HG03469 (cell line): ENCODE results near the gene PRKCE.
A peak's percentile ranks its signal among the peaks of the same experiment; 100 is the strongest.
"Not testable (repeated sequence)": the region's sequence is repeated elsewhere in the genome, so short reads cannot be mapped to it uniquely, and the experiment has no call there.

Source experiments
- ATAC-seq: cut with Tn5 transposase; IDR thresholded peaks from one replicate; pipeline ENCODE4 v1.9.1; 2021; ENCODE audit warnings: mild to moderate bottlenecking, moderate library complexity, moderate number of reproducible peaks; ENCODE audit not compliant: unreplicated experiment

Gene PRKCE

DNA sequence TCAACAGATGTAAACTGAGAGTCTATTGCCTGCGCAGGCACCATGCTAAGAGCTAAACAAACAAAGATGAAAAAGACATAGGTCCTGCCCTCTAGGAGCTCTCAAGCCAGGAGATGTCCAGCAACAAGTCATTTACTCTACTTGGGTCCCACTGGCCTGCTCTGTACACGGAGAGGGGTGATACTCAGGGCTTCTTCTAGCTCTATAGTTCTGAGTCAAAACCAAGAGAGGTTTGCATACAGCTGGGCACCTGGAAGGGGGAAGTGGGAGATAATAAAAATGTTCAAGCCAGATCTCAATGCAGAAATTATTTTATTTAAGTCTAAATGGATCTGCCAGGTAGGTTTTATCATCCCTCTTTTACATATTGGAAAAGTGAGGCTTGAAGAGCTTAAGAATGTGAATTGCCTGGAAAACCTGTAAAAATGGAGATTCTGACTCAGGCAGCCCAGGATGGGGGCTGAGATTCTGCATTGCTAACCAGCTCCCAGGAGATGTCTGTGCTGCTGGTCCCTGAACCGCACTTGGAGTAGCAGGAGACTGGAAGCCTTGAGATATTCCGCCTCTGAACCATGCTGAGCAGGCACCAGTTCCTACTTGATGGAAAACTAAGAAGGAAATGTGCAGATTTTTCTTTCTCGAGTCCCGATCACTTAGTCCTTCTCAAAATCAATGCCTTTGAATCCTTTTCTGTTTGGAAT is 201.1 kb downstream of the PRKCE start:
- peak; percentile 46 for ATAC-seq

DNA sequence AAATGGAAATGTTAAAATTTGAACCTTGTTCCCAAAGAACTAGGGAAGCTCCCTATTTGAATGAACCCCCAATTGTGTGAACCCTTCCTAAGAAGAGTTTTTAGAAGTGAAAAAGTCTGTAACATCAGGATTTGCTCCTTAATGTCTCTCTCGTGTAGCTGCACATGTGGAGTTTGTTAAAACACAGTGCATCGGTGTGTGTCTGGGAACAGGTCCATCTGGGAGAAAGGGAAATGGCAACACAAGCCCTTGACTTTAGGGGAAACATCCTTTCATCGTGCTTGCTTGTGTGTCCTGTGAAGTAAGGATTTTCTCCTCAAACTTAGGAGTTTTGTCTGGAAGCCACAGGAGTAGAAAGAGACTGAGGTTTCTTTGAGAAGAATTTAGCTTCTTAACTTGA is 203.9 kb downstream of the PRKCE start:
- no peak for ATAC-seq

- no peak for ATAC-seq
Observed at GRCh38 chr2:45856391-45857274, 205.2 kb downstream of the PRKCE start.

- ATAC-seq, result no peak
Observed at GRCh38 chr2:45857275-45857609, 205.8 kb downstream of the PRKCE start.

GRCh38 chr2:45857867-45858520 is 206.5 kb downstream of the PRKCE start:
- no peak for ATAC-seq

DNA sequence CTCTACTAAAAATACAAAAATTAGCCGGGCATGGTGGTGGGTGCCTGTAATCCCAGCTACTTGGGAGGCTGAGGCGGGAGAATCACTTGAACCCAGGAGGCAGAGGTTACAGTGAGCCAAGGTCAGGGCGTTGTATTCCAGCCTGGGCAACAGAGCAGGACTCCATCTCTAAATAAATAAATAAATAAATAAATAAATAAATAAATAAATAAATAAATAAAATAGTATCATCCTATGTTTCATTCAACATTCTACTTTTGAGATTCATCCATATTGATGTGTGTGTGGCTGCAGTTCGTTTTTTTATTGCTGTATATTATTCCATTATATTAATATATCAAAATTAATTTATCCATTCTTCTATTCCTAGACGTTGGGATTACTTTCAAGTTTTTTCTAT is 207.4 kb downstream of the PRKCE start:
- not testable (repeated sequence) for ATAC-seq

- no peak for ATAC-seq
Observed at GRCh38 chr2:45859682-45860081, 208.2 kb downstream of the PRKCE start.

GRCh38 chr2:45860136-45861121 is 209.0 kb downstream of the PRKCE start:
- ATAC-seq, result no peak

GRCh38 chr2:45862843-45863242 is 211.4 kb downstream of the PRKCE start:
- ATAC-seq, result no peak

- ATAC-seq, result no peak
Observed at GRCh38 chr2:45864121-45864520, 212.6 kb downstream of the PRKCE start.

- no peak for ATAC-seq
Observed at GRCh38 chr2:45867349-45867748, 215.9 kb downstream of the PRKCE start.

- ATAC-seq, result no peak
Observed at GRCh38 chr2:45867800-45868199, 216.3 kb downstream of the PRKCE start.

DNA sequence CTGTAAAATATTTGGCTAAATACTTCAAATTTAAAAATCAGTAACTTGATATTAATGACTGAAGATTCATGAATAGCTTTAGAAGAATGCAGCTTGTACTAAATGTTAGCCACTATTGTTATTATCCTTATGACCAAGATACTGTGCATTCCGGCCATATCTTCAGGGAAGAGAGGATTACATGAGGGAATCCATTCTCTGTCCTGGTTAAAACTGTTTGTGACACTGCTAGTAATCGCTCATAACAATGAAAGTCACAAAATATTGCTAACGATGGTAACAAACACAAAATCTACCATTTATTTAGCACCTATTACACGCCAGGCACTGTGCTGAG is 217.7 kb downstream of the PRKCE start:
- ATAC-seq, result no peak

DNA sequence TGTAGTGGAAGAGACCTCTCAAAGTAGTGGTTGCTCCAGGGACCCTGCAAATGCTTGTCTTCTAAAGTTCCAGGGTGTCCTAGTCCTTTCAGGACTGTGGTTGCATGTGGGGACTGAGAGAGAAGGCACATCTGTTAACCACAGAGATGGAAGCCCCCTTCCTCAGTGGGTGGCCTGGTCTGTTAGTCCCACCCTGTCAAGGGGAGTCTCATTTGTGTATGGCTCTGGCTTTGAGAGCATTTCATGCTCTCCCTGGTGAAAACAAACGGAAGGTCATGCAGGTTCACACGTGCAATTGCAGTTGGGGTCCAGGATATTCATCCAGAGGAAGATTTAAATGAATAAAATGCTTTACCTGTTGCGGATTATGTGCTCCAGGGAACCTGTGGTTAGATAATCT is 219.6 kb downstream of the PRKCE start:
- ATAC-seq, result no peak

- ATAC-seq, result no peak
Observed at GRCh38 chr2:45871541-45871940, 220.1 kb downstream of the PRKCE start.

DNA sequence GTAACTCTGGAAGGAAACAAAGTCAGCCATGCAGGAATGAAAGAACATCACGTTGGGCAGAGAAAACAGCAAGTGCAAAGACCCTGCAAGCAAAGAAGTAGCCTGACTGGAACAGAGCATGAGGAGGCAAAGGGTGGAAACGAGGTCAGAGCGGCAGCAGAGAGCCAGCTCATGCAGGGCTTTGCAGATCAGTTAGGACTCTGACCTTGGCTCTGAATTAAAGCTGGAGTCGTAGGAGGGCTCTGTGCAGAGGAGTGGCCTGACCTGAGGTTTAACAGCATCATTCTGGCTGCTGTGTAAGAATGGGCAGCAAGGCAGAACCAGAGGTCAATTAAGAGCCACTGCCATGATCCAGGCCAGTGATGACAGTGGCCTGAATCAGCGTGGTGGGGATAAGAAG is 220.7 kb downstream of the PRKCE start:
- ATAC-seq, result no peak

DNA sequence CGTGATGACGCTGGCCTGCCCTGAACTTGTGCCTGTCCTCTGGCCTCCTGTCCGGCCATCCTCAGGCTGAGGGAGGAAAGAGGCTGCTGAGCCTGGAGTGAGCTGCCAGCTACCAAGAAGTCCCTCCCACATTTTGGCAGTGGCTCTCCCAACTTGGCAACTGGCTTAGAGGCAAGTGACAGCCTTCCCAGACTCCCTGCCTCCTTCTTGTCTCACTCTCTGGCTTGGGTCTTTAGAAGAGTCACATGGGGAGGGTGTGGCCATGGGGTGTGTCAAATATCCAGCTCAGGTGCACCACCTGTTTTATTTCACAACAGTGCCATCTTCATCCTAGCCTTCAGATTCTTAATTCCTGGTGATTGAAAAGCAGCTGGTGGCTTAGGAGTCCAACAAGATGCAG is 222.9 kb downstream of the PRKCE start:
- ATAC-seq, result no peak

- ATAC-seq, result no peak
Observed at GRCh38 chr2:45876611-45877010, 225.1 kb downstream of the PRKCE start.

- ATAC-seq, result no peak
Observed at GRCh38 chr2:45879406-45879805, 227.9 kb downstream of the PRKCE start.

GRCh38 chr2:45879936-45880335 is 228.5 kb downstream of the PRKCE start:
- ATAC-seq, result no peak
